Thymus (tissue), 11 donors: ENCODE data around the gene HBP1. TPM values are rescaled to one million over a fixed set of nuclear protein-coding genes. Genes with fewer than 3 reads are reported as not detected.
A peak's percentile ranks its signal among the peaks of the same experiment; 100 is the strongest.

Experiments used
- DNase-seq, 9 donors: peaks; one replicate each; pipeline ENCODE4 v3.0.0-alpha.2; 2013; ENCODE audit warnings: low spot score in 9 of 9, low read depth in 6 of 9, missing footprints in 1 of 9
- H3K27ac ChIP-seq, 2 donors: one replicate each; pipeline ENCODE4 v1.5.1; 2013; ENCODE audit warnings: control low read depth in 1 of 2, low read depth in 1 of 2, low read length in 1 of 2, mild to moderate bottlenecking in 1 of 2, moderate library complexity in 1 of 2
- H3K27me3 ChIP-seq, 2 donors: one replicate each; pipeline ENCODE4 v1.5.1; 2013; ENCODE audit warnings: low read length in 1 of 2; ENCODE audit not compliant: control insufficient read depth in 2 of 2, insufficient read depth in 1 of 2
- H3K36me3 ChIP-seq, 2 donors: one replicate each; pipeline ENCODE4 v1.5.1; 2013; ENCODE audit warnings: low read length in 1 of 2, mild to moderate bottlenecking in 1 of 2, moderate library complexity in 1 of 2; ENCODE audit not compliant: control insufficient read depth in 2 of 2, insufficient read depth in 2 of 2
- H3K4me1 ChIP-seq, 2 donors: one replicate each; pipeline ENCODE4 v1.5.1; 2013; ENCODE audit warnings: low read length in 2 of 2; ENCODE audit not compliant: control insufficient read depth in 2 of 2, insufficient read depth in 2 of 2
- H3K4me3 ChIP-seq, 2 donors: one replicate each; pipeline ENCODE4 v1.5.1; 2013; ENCODE audit warnings: low read length in 2 of 2, control low read depth in 1 of 2, mild to moderate bottlenecking in 1 of 2
- H3K9me3 ChIP-seq, 2 donors: one replicate each; pipeline ENCODE4 v1.5.1; 2013; ENCODE audit warnings: low read length in 1 of 2, mild to moderate bottlenecking in 1 of 2; ENCODE audit not compliant: control insufficient read depth in 2 of 2, insufficient read depth in 1 of 2
- WGBS: extraction: QIAGEN DNeasy Blood & Tissue Kit; methylation state at CpG from one replicate; pipeline ENCODE4 v1.1.7; 2013; 5-methylcytosine and 5-hydroxymethylcytosine counted together
- polyA plus RNA-seq: library from polyadenylated mRNA; stranded (reverse); fragments of 200-250 nt; gene quantifications from one replicate; pipeline ENCODE4 v1.2.3, GENCODE V29; 2013
- total RNA-seq: library from RNA; stranded (reverse); fragments of 120-200 nt; gene quantifications from one replicate; pipeline ENCODE4 v1.2.4, GENCODE V29; 2013
- donor health status: healthy.

Gene HBP1
- total and polyA plus RNA-seq, 2 donors = 56.7 to 64.1 TPM

GRCh38 chr7:107190090-107190489, 21.3 kb downstream of the HBP1 start:
- DNase-seq = no peak
- H3K36me3 ChIP-seq = peaks cover 19 to 83% of the 10 kb centered on the region in 2 donors
- H3K27ac ChIP-seq = no peak overlapping the region
- H3K4me3 ChIP-seq = no peak overlapping the region
- H3K27me3 ChIP-seq = no peaks in the 10 kb centered on the region
- over 99% methylated on average over 2 of the region's 2 CpGs for WGBS
- no peaks in the 10 kb centered on the region for H3K9me3 ChIP-seq
- H3K4me1 ChIP-seq = no peaks in the 10 kb centered on the region

DNA sequence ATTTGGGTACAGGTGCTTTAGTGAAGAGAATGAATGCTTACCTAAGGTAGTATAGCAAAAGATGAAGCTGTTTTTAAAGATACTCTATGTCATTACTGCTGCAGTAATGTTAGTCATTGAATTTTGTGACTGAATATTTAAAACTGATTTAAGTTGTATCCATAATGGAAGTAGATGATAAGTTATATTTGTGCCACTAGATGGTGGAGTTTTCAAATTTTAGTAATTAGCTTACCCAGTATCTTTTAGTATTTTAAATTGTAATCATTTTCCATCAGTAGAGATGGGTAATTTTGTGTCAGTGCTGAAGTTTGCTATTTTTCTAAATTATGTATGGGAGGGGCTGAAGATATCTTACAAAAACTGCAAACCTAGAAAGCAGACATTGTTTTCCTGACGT, 25.2 kb downstream of the HBP1 start:
- H3K9me3 ChIP-seq = no peaks in the 10 kb centered on the region
- H3K36me3 ChIP-seq = peaks cover 25 to 84% of the 10 kb centered on the region in 2 donors
- no peak for DNase-seq
- no peak overlapping the region for H3K27ac ChIP-seq
- H3K27me3 ChIP-seq = no peaks in the 10 kb centered on the region
- no peaks in the 10 kb centered on the region for H3K4me1 ChIP-seq
- WGBS = 97% methylated on average over 1 of the region's 1 CpG
- no peak overlapping the region for H3K4me3 ChIP-seq

- Histone ChIP-seq H3K27me3 (no peaks in the 10 kb centered on the region), H3K4me3 (no peak overlapping the region), H3K9me3 (no peaks in the 10 kb centered on the region), H3K36me3 (peaks cover 30 to 89% of the 10 kb centered on the region in 2 donors), H3K4me1 (no peaks in the 10 kb centered on the region), H3K27ac (no peak overlapping the region)
- DNase-seq = no peak
- 97% methylated on average over 10 of the region's 10 CpGs for WGBS
Measured at GRCh38 chr7:107196834-107197610, 28.2 kb downstream of the HBP1 start.

- peaks cover 46 to 93% of the 10 kb centered on the region in 2 donors for H3K36me3 ChIP-seq
- H3K27me3 ChIP-seq = no peaks in the 10 kb centered on the region
- no peaks in the 10 kb centered on the region for H3K9me3 ChIP-seq
- peak in 3 of 9 donors; percentile 5 to 22 (median 10) for DNase-seq
- WGBS = 95% methylated on average over 4 of the region's 4 CpGs
- H3K4me3 ChIP-seq = no peak overlapping the region
- H3K27ac ChIP-seq = no peak overlapping the region
- H3K4me1 ChIP-seq = no peaks in the 10 kb centered on the region
Measured at GRCh38 chr7:107201795-107202450, 33.1 kb downstream of the HBP1 start.

GRCh38 chr7:107203607-107204006, 34.8 kb downstream of the HBP1 start:
- Histone ChIP-seq H3K9me3 (no peaks in the 10 kb centered on the region), H3K4me3 (no peak overlapping the region), H3K27ac (no peak overlapping the region), H3K27me3 (no peaks in the 10 kb centered on the region), H3K4me1 (no peaks in the 10 kb centered on the region), H3K36me3 (peaks cover 45 to 83% of the 10 kb centered on the region in 2 donors)
- 97% methylated on average over 7 of the region's 7 CpGs for WGBS
- DNase-seq = no peak

DNA sequence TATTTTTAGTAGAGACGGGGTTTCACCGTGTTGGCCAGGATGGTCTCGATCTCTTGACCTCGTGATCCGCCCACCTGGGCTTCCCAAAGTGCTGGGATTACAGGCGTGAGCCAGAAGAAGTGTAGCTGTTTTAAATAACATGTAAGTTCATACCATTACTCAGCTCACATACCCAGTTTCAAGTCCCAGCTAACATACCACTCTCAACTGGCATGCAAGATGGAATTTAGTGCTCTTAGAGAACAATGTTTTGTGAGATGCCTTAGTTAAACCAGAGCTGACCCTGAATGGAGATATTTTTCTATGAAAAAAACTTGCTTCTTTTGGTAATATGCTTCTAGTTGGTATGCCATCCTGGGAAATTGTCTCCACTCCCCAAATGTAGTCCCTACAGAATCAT, 37.3 kb downstream of the HBP1 start:
- H3K36me3 ChIP-seq = peaks cover 42 to 77% of the 10 kb centered on the region in 2 donors
- no peaks in the 10 kb centered on the region for H3K27me3 ChIP-seq
- H3K9me3 ChIP-seq = no peaks in the 10 kb centered on the region
- H3K27ac ChIP-seq = no peak overlapping the region
- 96% methylated on average over 6 of the region's 6 CpGs for WGBS
- no peaks in the 10 kb centered on the region for H3K4me1 ChIP-seq
- H3K4me3 ChIP-seq = no peak overlapping the region
- no peak for DNase-seq

DNA sequence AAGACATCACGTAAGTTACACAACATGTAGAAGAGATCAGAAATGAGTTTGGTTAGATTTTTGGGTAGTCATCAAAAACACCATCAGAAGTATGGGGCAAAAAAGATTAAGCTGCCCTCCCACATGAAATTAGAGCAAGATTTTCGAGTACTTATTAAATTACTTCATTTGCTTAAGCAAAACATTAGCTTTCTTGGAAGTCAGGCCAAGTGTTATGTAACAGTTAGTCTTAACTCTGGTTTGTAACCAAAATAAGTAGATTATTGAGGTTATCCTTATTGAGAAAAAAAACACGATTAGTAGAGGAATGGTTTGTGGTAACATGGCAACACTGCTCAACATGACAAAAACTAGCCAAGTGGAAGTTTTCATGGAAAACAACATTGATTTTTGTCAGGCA, 37.9 kb downstream of the HBP1 start:
- H3K9me3 ChIP-seq = no peaks in the 10 kb centered on the region
- 95% methylated on average over 3 of the region's 3 CpGs for WGBS
- no peak for DNase-seq
- no peaks in the 10 kb centered on the region for H3K4me1 ChIP-seq
- no peaks in the 10 kb centered on the region for H3K27me3 ChIP-seq
- H3K27ac ChIP-seq = no peak overlapping the region
- peaks cover 42 to 72% of the 10 kb centered on the region in 2 donors for H3K36me3 ChIP-seq
- H3K4me3 ChIP-seq = no peak overlapping the region

GRCh38 chr7:107207459-107207858, 38.7 kb downstream of the HBP1 start:
- Histone ChIP-seq H3K4me1 (no peaks in the 10 kb centered on the region), H3K27ac (no peak overlapping the region), H3K9me3 (no peaks in the 10 kb centered on the region), H3K4me3 (no peak overlapping the region), H3K27me3 (no peaks in the 10 kb centered on the region), H3K36me3 (peaks cover 37 to 64% of the 10 kb centered on the region in 2 donors)
- no peak for DNase-seq
- 99% methylated on average over 5 of the region's 5 CpGs for WGBS

GRCh38 chr7:107208024-107208521, 39.3 kb downstream of the HBP1 start:
- H3K27ac ChIP-seq = no peak overlapping the region
- no peaks in the 10 kb centered on the region for H3K9me3 ChIP-seq
- no peaks in the 10 kb centered on the region for H3K4me1 ChIP-seq
- H3K36me3 ChIP-seq = peaks cover 34 to 58% of the 10 kb centered on the region in 2 donors
- 65% methylated on average over 3 of the region's 3 CpGs for WGBS
- H3K27me3 ChIP-seq = no peaks in the 10 kb centered on the region
- no peak for DNase-seq
- H3K4me3 ChIP-seq = no peak overlapping the region
